ENCODE data around the gene DGKE.

Gene DGKE

DNA sequence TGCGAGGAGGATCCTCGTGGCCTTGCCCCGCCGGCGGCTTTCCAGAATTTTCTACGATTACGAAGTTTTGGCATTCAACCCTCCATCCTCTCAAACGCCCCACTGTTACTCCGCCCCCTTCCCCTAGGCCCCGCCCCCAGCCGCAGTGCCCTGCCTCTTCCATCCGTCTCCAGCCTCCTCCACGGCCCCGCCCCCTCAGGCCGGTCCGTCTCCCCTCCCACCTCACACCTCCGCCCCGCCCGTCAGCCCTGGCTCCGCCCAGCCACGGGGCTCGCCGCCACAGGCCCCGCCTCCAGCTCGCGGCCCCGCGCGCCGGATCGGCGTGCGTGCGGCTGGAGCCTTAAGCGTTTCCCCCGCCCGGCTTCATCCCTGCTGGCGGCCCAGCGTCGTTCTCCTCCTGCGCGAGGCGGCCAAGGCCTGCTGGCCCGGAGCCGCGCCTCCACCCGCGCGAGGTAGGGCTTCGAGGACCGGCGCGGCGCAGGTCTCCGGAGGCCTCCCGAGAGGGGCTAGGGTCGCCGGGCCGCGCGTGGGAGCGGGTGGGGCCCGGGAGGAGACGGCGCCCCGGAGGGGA is at the start of gene DGKE, which contains the start of gene C17orf67:
DGKE (plus strand) TSS at position 343 of the 571 bp plus-strand sequence. CDS start 645 bp downstream, outside the sequence.
C17orf67 (minus strand) TSS at position 112 of the 571 bp plus-strand sequence. CDS start 18,110 bp downstream, outside the sequence.
- peak; percentile 99 for DNase-seq (ENCODE audit: low read depth)

GRCh38 chr17:56785405-56785804 is 48.5 kb upstream of the DGKE start:
- no peak for DNase-seq (ENCODE audit: low read depth)

- DNase-seq (ENCODE audit: low read depth), result no peak
Observed at GRCh38 chr17:56785997-56786680, 47.8 kb upstream of the DGKE start.

GRCh38 chr17:56786989-56787482 is 46.9 kb upstream of the DGKE start:
- DNase-seq (ENCODE audit: low read depth), result peak; percentile 17

DNA sequence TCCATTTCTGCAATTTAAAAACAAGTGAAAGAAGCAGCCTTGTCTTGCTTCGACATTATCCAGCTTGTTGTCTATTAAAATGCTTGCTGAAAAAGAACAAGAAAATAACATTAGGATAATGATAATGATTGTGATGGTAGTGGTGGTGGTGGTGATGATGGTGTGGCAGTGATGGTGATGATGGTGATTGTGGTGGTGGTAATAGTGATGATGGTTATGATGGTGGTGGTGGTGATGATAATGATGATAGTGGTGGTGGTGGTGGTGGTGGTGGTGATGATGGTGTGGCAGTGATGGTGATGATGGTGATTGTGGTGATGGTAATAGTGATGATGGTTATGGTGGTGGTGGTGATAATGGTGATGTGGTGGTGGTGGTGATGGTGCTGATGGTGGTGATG is 41.7 kb upstream of the DGKE start:
- no peak for DNase-seq (ENCODE audit: low read depth)

DNA sequence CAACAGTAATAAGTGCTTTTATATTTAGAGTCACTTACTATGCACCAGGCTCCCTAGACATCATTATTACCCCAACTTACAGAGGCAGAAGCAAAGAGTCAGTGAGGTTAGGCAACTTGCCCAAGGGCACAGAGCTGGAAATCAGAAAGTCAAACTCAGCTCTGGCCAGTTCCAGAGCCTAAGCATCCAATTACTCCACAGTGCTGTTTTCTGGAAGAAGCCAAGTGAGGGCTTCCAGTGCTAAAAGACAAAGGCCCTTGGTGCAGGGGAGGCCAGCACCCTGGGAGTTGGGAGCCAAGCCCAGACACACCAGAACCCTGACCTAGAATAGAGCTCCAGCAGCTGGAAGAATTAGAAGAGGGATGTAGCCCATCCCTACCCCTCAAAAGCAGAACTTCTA is 40.4 kb upstream of the DGKE start:
- no peak for DNase-seq (ENCODE audit: low read depth)

DNA sequence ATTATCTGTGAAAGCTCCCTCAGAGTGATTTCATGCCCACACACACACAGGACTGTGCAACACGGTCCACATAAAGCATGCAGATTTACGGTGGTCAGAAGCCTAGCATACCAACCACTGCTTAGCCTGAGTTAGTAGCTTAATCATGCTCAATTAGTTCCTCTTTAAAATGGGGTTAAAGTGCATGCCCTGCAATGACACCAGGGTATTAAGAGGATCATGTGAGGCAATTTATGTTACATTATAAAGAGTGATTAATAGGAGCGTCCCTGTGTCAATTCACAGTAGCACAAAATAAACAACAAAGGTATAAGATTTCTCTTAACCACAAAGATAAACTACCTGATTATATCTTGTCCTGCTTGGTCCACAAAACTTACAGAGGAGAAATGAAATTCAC is 40.0 kb upstream of the DGKE start:
- DNase-seq (ENCODE audit: low read depth), result no peak

DNA sequence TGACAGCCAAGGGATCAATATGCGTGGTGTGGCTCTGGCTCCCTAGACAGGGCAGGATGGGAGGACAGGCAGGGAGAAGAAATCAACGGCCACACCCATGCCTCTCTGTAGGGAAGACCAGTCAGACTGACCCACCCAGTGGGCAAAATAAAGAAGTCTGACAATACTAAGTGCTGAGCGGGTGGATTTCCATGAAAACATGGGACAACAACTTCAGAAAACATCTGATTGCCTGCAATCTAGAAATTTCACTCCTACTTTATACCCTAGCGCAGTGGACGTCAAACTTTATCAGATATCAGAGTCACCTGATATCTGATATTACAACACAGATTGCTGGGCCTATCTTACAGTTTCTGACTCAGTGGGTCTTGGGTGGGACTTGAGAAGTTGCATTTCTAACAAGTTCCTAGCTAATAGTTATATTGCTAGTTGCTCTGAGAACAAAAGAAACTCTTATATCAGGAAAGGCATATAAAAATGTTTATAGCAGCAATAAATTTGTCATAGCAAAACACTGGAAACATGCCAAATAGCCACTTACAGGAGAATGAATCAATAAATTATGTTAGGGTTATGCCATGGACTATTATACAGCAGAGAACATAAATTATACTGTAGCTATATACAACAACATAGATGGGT is 38.6 kb upstream of the DGKE start:
- DNase-seq (ENCODE audit: low read depth), result no peak

GRCh38 chr17:56796536-56796935 is 37.4 kb upstream of the DGKE start:
- DNase-seq (ENCODE audit: low read depth), result no peak

GRCh38 chr17:56798916-56799315 is 35.0 kb upstream of the DGKE start:
- DNase-seq (ENCODE audit: low read depth), result no peak

DNA sequence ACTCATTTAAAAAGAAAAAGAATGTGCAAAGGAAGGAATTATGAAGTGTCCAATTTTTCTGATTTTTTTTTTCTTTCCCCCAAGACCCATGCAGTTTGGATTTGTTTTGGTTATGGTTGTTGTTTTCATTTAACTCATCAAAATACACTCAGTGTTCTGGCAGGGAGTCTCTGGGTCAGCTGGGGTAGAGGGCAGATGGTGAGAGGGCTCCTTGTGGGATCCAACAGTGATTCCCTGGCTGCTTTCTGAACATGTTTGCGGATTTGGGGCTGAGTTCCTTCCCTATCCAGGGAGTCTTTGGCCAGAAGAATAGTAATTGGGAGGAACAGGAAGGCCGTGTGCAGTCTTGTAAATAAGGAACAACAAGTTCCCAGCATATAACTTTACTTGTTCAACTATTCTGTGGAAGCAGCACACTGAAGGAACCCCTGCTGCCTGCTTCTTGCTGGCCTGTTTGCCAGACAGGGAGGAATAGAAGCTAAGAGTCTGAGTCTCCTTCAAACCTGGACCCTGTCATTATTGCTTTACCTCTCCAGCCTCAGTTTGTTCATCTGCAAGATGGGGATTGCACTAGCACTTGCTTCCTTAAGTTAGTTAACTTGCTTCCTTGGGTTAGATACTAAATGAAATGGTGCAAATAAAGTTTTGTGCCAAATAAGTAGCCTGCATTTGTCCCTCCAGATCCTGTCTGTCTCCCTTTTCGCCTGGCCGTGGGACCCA is 32.3 kb upstream of the DGKE start:
- no peak for DNase-seq (ENCODE audit: low read depth)

DNA sequence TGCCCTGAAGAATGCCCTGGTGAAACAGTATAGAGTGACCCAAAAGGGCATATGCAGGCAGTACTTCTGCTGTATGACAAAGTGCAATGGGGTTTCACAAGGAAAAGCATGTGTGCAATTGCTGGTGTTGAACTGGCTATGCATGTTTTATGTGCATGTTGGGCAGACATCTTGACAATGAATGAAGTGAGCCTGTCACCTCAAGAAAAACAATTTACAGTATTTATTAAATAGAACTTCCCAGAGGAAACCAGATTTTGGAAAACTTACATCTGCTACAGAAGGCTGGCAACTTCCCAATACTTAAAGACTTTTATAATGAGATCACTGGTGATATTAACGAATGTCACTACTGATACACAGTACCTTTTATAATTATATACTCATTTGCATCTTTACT is 30.9 kb upstream of the DGKE start:
- DNase-seq (ENCODE audit: low read depth), result no peak

DNA sequence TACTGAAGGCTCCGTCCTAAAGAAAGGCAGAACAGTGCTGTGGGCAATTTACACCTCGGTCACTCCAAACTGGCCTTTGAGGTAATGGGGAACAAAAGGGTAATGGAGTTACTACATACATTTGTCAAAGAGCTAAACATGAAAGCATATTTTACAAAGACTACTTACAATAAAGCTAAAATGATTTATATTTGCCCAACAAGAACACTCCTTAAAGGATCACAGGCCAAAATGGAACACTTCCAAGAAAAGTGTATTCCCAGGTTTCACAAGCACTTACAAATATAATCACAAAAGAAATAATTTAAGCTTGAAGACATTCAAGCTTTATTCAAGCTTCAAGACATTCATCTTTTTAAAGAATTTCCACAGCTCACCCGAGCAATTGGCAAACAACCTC is 29.5 kb upstream of the DGKE start:
- DNase-seq (ENCODE audit: low read depth), result no peak

- no peak for DNase-seq (ENCODE audit: low read depth)
Observed at GRCh38 chr17:56806949-56807348, 27.0 kb upstream of the DGKE start.

GRCh38 chr17:56807723-56808122 is 26.2 kb upstream of the DGKE start:
- no peak for DNase-seq (ENCODE audit: low read depth)

DNA sequence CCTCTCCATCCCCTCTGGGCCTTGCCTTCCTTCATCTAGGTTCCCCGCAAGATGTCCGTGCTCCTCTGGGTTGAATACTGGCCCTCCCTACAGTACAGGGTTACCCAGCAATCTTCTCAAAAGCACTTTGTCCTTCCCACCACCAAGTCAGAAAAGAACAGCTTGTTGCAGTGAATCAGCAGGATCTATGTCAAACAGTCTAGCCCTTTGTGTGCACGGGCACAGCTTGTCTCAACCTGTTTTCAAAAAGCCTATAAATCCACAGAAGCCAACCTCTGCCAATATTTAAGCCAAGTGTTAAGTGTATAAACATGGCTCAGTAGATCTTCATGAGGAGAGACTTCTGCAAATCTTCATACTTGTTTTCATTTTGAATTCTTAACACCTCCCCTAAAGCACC is 25.4 kb upstream of the DGKE start:
- DNase-seq (ENCODE audit: low read depth), result no peak

- no peak for DNase-seq (ENCODE audit: low read depth)
Observed at GRCh38 chr17:56809106-56809819, 24.7 kb upstream of the DGKE start.

DNA sequence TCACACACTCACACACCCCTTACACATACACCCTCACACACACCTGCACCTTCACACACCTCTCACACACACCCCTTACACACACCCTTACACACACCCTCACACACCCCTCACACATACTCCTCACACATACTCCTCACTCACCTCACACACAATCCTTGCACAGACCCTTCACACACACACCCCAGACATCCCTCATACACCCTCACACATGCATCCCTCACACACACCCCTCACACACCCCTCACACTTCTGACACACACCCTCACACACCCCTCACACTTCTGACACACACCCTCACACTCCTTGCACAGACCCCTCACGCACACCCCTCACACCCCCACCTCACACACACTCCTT is 24.2 kb upstream of the DGKE start:
- DNase-seq (ENCODE audit: low read depth), result no peak

DNA sequence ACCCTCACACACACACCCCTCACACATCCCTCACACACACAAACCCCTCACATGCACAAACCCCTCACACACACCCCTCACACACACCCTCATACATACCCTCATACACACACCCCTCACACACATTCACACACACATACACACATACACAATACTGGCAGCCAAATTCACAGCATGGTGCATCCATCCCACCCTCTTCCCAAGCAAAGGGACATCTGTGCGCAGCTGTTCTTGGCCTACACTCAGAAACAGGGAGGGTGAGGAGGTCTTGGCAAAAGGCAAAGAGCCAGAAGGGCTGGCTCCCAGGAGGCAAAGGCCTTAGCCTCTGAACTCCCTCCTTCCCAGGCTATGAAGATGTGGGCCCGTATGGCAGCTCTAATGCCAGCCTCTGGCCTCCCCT is 23.6 kb upstream of the DGKE start:
- no peak for DNase-seq (ENCODE audit: low read depth)

DNA sequence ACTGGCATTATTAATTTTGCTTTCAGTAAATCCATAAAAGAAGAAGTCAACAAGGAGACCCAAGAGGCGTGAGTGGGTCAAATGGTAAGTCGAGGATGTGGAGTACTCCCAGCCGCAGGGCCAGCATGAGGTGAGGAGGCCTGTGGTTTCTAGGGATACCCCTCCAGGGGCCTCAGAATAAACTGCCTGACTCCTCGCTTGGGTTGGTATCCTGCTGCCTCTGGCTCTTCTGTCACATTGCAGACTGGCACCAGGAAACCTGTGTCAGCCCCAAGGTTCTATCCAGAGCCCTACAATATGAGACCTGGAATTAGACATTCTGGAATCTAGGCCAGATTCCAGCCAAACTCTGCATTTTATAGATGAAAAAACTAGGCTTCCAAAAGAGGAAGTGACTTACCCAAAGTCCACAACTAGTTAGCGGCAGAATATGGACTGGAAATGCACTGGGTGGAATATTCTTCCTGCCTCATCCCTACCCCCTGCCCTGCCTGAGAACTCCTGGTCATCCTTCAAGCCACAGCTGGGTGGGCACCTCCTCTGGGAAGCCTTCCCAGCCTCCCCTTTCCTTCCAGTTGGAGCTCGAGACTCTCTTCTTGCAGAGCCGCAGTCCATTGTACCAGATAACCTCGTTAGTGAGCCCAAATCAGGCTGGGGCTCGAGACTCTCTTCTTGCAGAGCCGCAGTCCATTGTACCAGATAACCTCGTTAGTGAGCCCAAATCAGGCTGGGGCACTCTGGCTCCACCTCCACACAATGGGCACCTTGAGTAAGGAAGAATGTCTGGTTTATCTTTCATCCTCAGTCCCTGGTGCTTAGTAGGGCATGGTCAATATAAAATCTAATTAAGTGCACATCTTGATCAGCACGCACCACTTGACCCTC is 22.8 kb upstream of the DGKE start:
- DNase-seq (ENCODE audit: low read depth), result no peak

GRCh38 chr17:56812901-56813388 is 21.0 kb upstream of the DGKE start:
- no peak for DNase-seq (ENCODE audit: low read depth)
